Fibroblast of pulmonary artery (primary cell): ENCODE results near the gene ARID1B.

ENCODE experiments used
- DNase-seq: peaks from one replicate; pipeline ENCODE4 v3.0.0-alpha.2; 2010; ENCODE audit warnings: low read depth
- H3K4me3 ChIP-seq: replicated peaks from 2 replicates; pipeline ENCODE4 v1.5.1; 2011; ENCODE audit warnings: low read depth, mild to moderate bottlenecking, control low read depth, low read length, moderate library complexity
- CTCF ChIP-seq: IDR thresholded peaks from 2 replicates; pipeline ENCODE4 v1.5.1; 2011; ENCODE audit warnings: mild to moderate bottlenecking, control low read depth, low read length, inconsistent platforms; ENCODE audit errors: missing control alignments

The ARID1B gene

GRCh38 chr6:157194110-157194509 is 416.9 kb downstream of the ARID1B start:
- DNase-seq, result no peak
- H3K4me3 ChIP-seq, result no peak overlapping the region
- no peak for TF ChIP-seq CTCF

- TF ChIP-seq CTCF, result no peak
- DNase-seq, result peak; percentile 11
- no peak overlapping the region for H3K4me3 ChIP-seq
Observed at GRCh38 chr6:157194643-157195042, 417.5 kb downstream of the ARID1B start.

GRCh38 chr6:157196391-157196790 is 419.2 kb downstream of the ARID1B start:
- no peak for TF ChIP-seq CTCF
- H3K4me3 ChIP-seq, result no peak overlapping the region
- DNase-seq, result no peak

GRCh38 chr6:157198425-157199279 is 421.5 kb downstream of the ARID1B start:
- H3K4me3 ChIP-seq, result no peak overlapping the region
- TF ChIP-seq CTCF, result no peak
- peak; percentile 13 for DNase-seq

- TF ChIP-seq CTCF, result no peak
- no peak overlapping the region for H3K4me3 ChIP-seq
- no peak for DNase-seq
Observed at GRCh38 chr6:157200117-157200516, 422.9 kb downstream of the ARID1B start.

- no peak for DNase-seq
- H3K4me3 ChIP-seq, result no peak overlapping the region
- no peak for TF ChIP-seq CTCF
Observed at GRCh38 chr6:157200611-157201010, 423.4 kb downstream of the ARID1B start.

GRCh38 chr6:157201083-157201482 is 423.9 kb downstream of the ARID1B start:
- no peak for DNase-seq
- H3K4me3 ChIP-seq, result no peak overlapping the region
- TF ChIP-seq CTCF, result no peak
